ENCODE results near the gene ZFYVE19. TPM values are rescaled to one million over a fixed set of nuclear protein-coding genes. Genes with fewer than 3 reads are reported as not detected.

The ZFYVE19 gene
- total RNA-seq, 1 experiment from 2014 or later, result 39.5 TPM

- peaks cover 9% of the 10 kb centered on the region for H3K4me1 ChIP-seq (ENCODE audit: control insufficient read depth, insufficient read depth, low read length)
- POLR2A ChIA-PET, result no interaction called here
- DNase-seq (ENCODE audit: low read depth, low spot score) (no peak), ATAC-seq (no peak)
- BruUV-seq (replicated peaks), result no TSS peak
- no peak overlapping the region for H3K27ac ChIP-seq (ENCODE audit: low read length)
- intact Hi-C loops (cut with micrococcal nuclease; ENCODE audit: unreplicated experiment), result no loop called here
- H3K4me3 ChIP-seq (ENCODE audit: low read depth in 2 of 2, low read length in 2 of 2), result no peak overlapping the region
- CTCF ChIA-PET, result interaction anchor here (0.6 kb wide), 1 partner anchor 83 kb away, joined by 6 read pairs; no protein-coding TSS in a partner anchor
- TF ChIP-seq SIN3A (IDR thresholded peaks at IDR 0.05; ENCODE audit: borderline replicate concordance, insufficient read depth, low read depth, low read length) (no peak), REST (IDR thresholded peaks at IDR 0.05; ENCODE audit: insufficient read depth in 1 of 2, low read depth in 2 of 2, low read length in 1 of 2) (no peak), POLR2AphosphoS5 (IDR thresholded peaks at IDR 0.05; ENCODE audit: low read depth, low read length) (no peak), TCF7L2 (IDR thresholded peaks at IDR 0.05; ENCODE audit: low read depth, low read length) (no peak), CTCF (IDR thresholded peaks at IDR 0.05) (no peak)
- H3K36me3 ChIP-seq (ENCODE audit: control insufficient read depth, insufficient read depth, low read length), result no peaks in the 10 kb centered on the region
- no peaks in the 10 kb centered on the region for H3K27me3 ChIP-seq (ENCODE audit: control insufficient read depth, insufficient read depth, low read length)
- in situ Hi-C loops (cut with HindIII; ENCODE audit: low pct_unique_long_range_greater_than_20kb, low sequenced_read_pairs), result loop anchor here (25.0 kb wide), 1 partner anchor 159 kb away; no protein-coding TSS in a partner anchor
- no peaks in the 10 kb centered on the region for H3K9me3 ChIP-seq (ENCODE audit: control insufficient read depth, insufficient read depth, low read depth, low read length)
These were observed 10.4 kb upstream of the ZFYVE19 start for GRCh38 chr15:40796512-40796911.

GRCh38 chr15:40799523-40799922, 7.4 kb upstream of the ZFYVE19 start:
- BruUV-seq (replicated peaks), result no TSS peak
- Histone ChIP-seq H3K4me3 (ENCODE audit: low read depth in 2 of 2, low read length in 2 of 2) (no peak overlapping the region), H3K9me3 (ENCODE audit: control insufficient read depth, insufficient read depth, low read depth, low read length) (no peaks in the 10 kb centered on the region), H3K36me3 (ENCODE audit: control insufficient read depth, insufficient read depth, low read length) (no peaks in the 10 kb centered on the region), H3K27me3 (ENCODE audit: control insufficient read depth, insufficient read depth, low read length) (no peaks in the 10 kb centered on the region), H3K4me1 (ENCODE audit: control insufficient read depth, insufficient read depth, low read length) (no peaks in the 10 kb centered on the region; the same call in 1 of the 2 replicates), H3K27ac (ENCODE audit: low read length) (no peak overlapping the region)
- ChIA-PET CTCF (no interaction called here), POLR2A (interaction anchor here (0.7 kb wide), 1 partner anchor 14 kb away, joined by 6 read pairs; no protein-coding TSS in a partner anchor)
- DNase-seq (ENCODE audit: low read depth, low spot score), result no peak
- in situ Hi-C loops (cut with HindIII; ENCODE audit: low pct_unique_long_range_greater_than_20kb, low sequenced_read_pairs), result loop anchor here (25.0 kb wide), 1 partner anchor 162 kb away; no protein-coding TSS in a partner anchor
- TF ChIP-seq SIN3A (IDR thresholded peaks at IDR 0.05; ENCODE audit: borderline replicate concordance, insufficient read depth, low read depth, low read length), result no peak
- no peak for TF ChIP-seq REST (IDR thresholded peaks at IDR 0.05; ENCODE audit: insufficient read depth in 1 of 2, low read depth in 2 of 2, low read length in 1 of 2)
- TF ChIP-seq TCF7L2 (IDR thresholded peaks at IDR 0.05; ENCODE audit: low read depth, low read length), result no peak
- no peak for TF ChIP-seq CTCF (IDR thresholded peaks at IDR 0.05)
- no peak for TF ChIP-seq POLR2AphosphoS5 (IDR thresholded peaks at IDR 0.05; ENCODE audit: low read depth, low read length)
- ATAC-seq, result no peak
- intact Hi-C loops (cut with micrococcal nuclease; ENCODE audit: unreplicated experiment), result no loop called here

Data from Panc1 (cell line).